Muscle layer of colon (tissue), 2 donors: Measurements from ENCODE around the gene KIF2C.
"Not testable (repeated sequence)": the region's sequence is repeated elsewhere in the genome, so short reads cannot be mapped to it uniquely, and the experiment has no call there.

Experiments
- H3K27ac ChIP-seq: one replicate; pipeline ENCODE4 v1.7.0; 2013; ENCODE audit warnings: low read depth, mild to moderate bottlenecking, low read length, moderate library complexity
- H3K27me3 ChIP-seq, 2 donors: one replicate each; pipeline ENCODE4 v1.7.0; 2013; ENCODE audit warnings: low read length in 2 of 2, mild to moderate bottlenecking in 2 of 2; ENCODE audit not compliant: insufficient read depth in 2 of 2, control insufficient read depth in 1 of 2
- H3K36me3 ChIP-seq: one replicate; pipeline ENCODE4 v1.7.0; 2013; ENCODE audit warnings: mild to moderate bottlenecking, low read length; ENCODE audit not compliant: insufficient read depth
- H3K4me1 ChIP-seq: one replicate; pipeline ENCODE4 v1.7.0; 2013; ENCODE audit warnings: mild to moderate bottlenecking, low read length; ENCODE audit not compliant: insufficient read depth
- H3K4me3 ChIP-seq, 2 donors: one replicate each; pipeline ENCODE4 v1.7.0; 2013; ENCODE audit warnings: low read length in 2 of 2, low read depth in 1 of 2, mild to moderate bottlenecking in 1 of 2, moderate library complexity in 1 of 2
- H3K9ac ChIP-seq: one replicate; pipeline ENCODE4 v1.7.0; 2013; ENCODE audit warnings: low read length
- H3K9me3 ChIP-seq: one replicate; pipeline ENCODE4 v1.7.0; 2013; ENCODE audit warnings: mild to moderate bottlenecking, low read length
- donor health status: abdominal sarcoma.
- donor health status: Adenocarcinoma of cecum.

KIF2C gene

DNA sequence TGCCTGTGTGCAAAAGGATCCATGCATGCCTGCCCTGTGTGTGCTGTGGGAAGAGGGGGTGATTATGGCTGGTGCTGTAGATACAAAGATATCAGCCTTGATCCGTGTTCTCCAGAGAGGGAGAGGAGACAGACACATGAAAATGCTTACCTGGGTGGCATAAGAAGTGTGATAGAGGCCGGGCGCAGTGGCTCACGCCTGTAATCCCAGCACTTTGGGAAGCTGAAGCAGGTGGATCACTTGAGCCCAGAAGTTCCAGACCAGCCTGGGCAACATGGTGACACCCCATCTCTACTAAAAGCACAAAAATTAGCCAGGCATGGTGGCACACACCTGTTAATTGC is 71.1 kb downstream of the KIF2C start:
- not testable (repeated sequence) for H3K27ac ChIP-seq, H3K9ac ChIP-seq, H3K9me3 ChIP-seq, H3K27me3 ChIP-seq, H3K36me3 ChIP-seq, H3K4me3 ChIP-seq
- H3K4me1 ChIP-seq: peaks cover 47% of the 10 kb centered on the region

DNA sequence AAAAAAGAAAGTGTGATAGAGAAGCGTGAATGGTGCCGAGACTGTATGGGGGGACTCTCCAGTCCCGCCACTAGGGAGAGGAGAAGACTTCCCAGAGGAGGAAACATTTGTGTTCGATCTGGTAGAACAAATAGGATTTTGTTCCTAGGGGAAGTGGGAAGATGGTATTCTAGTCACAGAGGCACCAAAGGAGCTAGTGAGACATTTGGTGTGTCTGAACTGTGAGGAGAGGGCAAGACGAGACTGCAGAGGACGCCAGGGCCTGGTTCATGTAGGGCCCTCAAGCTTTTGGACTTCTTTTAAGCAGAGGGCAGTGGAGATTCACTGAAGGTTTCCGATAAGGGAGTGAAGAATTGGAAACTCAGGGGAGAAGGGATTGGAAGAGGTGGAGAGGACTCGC is 71.6 kb downstream of the KIF2C start:
- no peaks in the 10 kb centered on the region for H3K36me3 ChIP-seq
- H3K9ac ChIP-seq: no peak overlapping the region
- H3K4me3 ChIP-seq: no peak overlapping the region
- H3K27me3 ChIP-seq: no peaks in the 10 kb centered on the region
- H3K27ac ChIP-seq: no peak overlapping the region
- peaks cover 47% of the 10 kb centered on the region for H3K4me1 ChIP-seq
- no peaks in the 10 kb centered on the region for H3K9me3 ChIP-seq

DNA sequence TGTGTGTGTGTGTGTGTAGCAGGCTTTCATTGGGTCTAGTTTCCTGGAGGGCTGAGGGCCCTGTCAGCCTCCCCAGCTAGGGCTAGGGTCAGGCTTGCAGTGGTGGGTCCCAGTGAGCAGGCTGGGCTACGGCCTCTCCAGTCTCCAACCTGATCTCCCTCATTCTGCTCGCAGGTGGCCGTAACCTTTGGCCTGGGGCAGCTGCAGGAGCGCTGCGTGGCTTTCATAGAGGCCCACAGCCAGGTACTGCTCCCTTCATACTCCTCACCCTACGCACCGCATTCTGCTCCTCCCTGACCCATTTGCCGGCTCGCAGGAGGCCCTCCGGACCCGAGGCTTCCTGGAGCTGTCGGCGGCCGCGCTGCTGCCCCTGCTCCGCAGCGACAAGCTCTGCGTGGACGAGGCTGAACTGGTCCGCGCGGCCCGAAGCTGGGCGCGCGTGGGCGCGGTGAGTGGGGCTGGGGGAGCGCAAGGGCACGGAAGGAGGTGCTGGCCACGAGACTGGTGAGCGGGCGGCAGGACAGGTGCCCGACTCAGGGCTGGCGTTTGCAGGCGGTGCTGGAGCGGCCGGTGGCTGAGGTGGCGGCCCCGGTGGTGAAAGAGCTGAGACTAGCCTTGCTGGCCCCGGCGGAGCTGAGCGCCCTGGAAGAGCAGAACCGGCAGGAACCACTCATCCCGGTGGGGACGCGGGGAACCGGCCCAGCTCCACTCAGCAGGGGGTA is 73.3 kb downstream of the KIF2C start:
- Histone ChIP-seq H3K4me3 (peak overlapping the region; percentile 46 to 63), H3K27me3 (no peaks in the 10 kb centered on the region), H3K9me3 (no peaks in the 10 kb centered on the region), H3K27ac (peak overlapping the region; percentile 92), H3K9ac (peak overlapping the region; percentile 27), H3K4me1 (peaks cover 30% of the 10 kb centered on the region), H3K36me3 (no peaks in the 10 kb centered on the region)

DNA sequence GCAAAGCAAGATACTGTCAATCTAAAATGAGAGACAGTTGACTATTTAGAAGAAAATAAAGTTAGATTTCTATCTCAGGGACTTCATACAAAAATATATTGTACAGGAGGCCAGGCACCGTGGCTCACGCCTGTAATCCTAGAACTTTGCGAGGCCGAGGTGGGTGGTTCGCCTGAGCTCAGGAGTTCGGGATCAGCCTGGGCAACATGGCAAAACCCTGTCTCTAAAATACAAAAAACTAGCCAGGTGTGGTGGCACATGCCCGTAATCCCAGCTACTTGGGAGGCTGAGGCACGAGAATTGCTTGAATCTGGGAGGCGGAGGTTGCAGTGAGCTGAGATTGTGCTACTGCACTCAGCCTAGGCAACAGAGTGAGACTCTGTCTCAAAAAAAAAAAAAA is 76.3 kb downstream of the KIF2C start:
- H3K27ac ChIP-seq, H3K27me3 ChIP-seq, H3K4me3 ChIP-seq, H3K36me3 ChIP-seq, H3K9me3 ChIP-seq, H3K4me1 ChIP-seq, H3K9ac ChIP-seq: not testable (repeated sequence)

DNA sequence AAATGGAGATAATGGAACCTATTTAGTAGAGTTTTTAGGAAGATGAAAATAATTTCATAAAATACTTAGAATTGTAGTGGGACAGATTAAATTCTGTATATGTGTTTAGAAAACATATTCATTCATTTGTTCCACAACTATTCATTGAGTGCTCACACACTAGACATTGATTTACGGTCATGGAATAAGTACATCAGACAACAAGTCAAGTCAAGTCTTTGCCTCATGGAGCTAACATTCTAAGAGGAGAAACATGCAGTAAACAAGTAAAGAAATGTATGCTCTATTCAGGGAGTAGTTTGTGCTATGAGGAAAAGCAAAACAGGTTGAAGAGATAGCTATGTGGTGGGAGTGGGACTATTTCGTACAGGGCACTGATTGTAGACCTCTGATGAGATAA is 77.7 kb downstream of the KIF2C start:
- Histone ChIP-seq H3K4me1 (peaks cover 15% of the 10 kb centered on the region), H3K9me3 (no peaks in the 10 kb centered on the region), H3K36me3 (no peaks in the 10 kb centered on the region), H3K27me3 (no peaks in the 10 kb centered on the region), H3K4me3 (no peak overlapping the region), H3K9ac (no peak overlapping the region), H3K27ac (no peak overlapping the region)
